ENCODE data around the gene AGPS. TPM values are rescaled to one million over a fixed set of nuclear protein-coding genes. Genes with fewer than 3 reads are reported as not detected.

AGPS gene
- 34.6 and 53.4 TPM in 2 replicates for total RNA-seq

DNA sequence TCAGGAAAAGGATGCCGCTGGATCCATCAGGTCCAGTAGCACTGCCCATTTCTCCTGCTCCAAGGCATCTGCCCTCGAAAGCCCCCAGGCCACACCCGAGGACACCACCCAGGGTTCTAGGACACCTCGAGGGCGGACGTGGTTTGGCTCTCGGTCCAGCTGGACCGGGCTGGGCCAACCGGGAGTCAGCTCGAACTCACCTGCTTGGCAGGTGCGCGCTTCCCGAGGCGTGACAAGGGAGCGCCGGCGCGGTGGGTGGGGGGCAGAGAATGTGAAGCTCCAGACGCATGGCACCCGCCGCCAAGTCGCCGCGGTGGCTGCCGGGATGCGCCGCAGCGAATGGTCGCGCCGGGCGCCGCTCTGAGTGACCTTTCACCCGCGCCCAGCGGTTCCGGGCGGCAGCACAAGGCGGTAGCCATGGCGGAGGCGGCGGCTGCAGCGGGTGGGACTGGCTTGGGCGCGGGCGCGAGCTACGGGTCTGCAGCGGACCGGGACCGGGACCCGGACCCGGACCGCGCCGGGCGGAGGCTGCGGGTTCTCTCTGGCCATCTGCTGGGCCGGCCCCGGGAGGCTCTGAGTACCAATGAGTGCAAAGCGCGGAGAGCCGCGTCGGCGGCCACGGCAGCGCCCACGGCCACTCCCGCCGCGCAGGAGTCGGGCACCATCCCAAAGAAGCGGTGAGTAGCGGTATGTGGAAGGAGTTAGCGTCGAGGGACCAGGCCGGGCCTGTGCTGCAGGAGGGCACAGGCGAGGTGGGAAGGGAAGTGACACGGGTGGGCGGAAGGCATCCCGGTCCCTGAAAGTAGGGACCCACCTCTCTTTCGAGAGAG is at the start of gene AGPS:
AGPS (plus strand) TSS at position 401 of the 830 bp plus-strand sequence; CDS start at position 418, 17 bp downstream.

Small RNA genes lying within 50 kb of the gene (small RNA-seq; reads per million reads assigned to genes)
- gene RF01210 (ENCODE audit: low replicate concordance), result not detected

Other genes with a start within 250 kb of the AGPS start
- gene HNRNPA3, start 180.0 kb upstream of the AGPS start, total RNA-seq, result 37.7 and 40.7 TPM in 2 replicates
- 51.0 and 116 TPM in 2 replicates for gene NFE2L2, start 128.0 kb upstream of the AGPS start, total RNA-seq